HUDEP-2 (cell line): ENCODE measurements around the gene WDR3.
"Not testable (repeated sequence)": the region's sequence is repeated elsewhere in the genome, so short reads cannot be mapped to it uniquely, and the experiment has no call there.

Experiments
- DNase-seq, 76 experiments: peaks; one replicate each; lab custom pipeline; 2025; ENCODE audit not compliant: unreplicated experiment in 76 of 76; lab: John Stamatoyannopoulos, UW

The WDR3 gene

GRCh38 chr1:117929343-117930172, at the start of gene WDR3, which contains the start of gene GDAP2:
WDR3 (plus strand) TSS chr1:117929739; CDS start chr1:117933320, 3,581 bp downstream.
GDAP2 (minus strand) TSS chr1:117929621; CDS start chr1:117920357, 9,264 bp downstream.
- DNase-seq, result peak; percentile 29 to 97 (median 91)

GRCh38 chr1:117883616-117884015, 45.9 kb upstream of the WDR3 start:
- no peak for DNase-seq

GRCh38 chr1:117886101-117886795, 43.3 kb upstream of the WDR3 start:
- no peak for DNase-seq

- no peak for DNase-seq
These were observed 39.1 kb upstream of the WDR3 start for GRCh38 chr1:117890452-117890851.

GRCh38 chr1:117892512-117892911, 37.0 kb upstream of the WDR3 start:
- DNase-seq, result no peak

- DNase-seq, result no peak
These were observed 35.5 kb upstream of the WDR3 start for GRCh38 chr1:117894078-117894477.

- DNase-seq, result peak in 57 of 76 experiments; percentile 1 to 69 (median 33)
These were observed 33.9 kb upstream of the WDR3 start for GRCh38 chr1:117895482-117896114.

GRCh38 chr1:117897551-117897950, 32.0 kb upstream of the WDR3 start:
- DNase-seq, result no peak

GRCh38 chr1:117899801-117900200, 29.7 kb upstream of the WDR3 start:
- DNase-seq, result no peak

GRCh38 chr1:117902944-117903343, 26.6 kb upstream of the WDR3 start:
- no peak for DNase-seq

GRCh38 chr1:117904485-117904884, 25.1 kb upstream of the WDR3 start:
- no peak for DNase-seq

- no peak for DNase-seq
These were observed 24.5 kb upstream of the WDR3 start for GRCh38 chr1:117905019-117905418.

- DNase-seq, result no peak
These were observed 18.5 kb upstream of the WDR3 start for GRCh38 chr1:117911051-117911450.

GRCh38 chr1:117919376-117919775, 10.2 kb upstream of the WDR3 start:
- no peak for DNase-seq

GRCh38 chr1:117921991-117922390, 7.5 kb upstream of the WDR3 start:
- no peak for DNase-seq

GRCh38 chr1:117922717-117923116, 6.8 kb upstream of the WDR3 start:
- not testable (repeated sequence) for DNase-seq

GRCh38 chr1:117925981-117926380, 3.6 kb upstream of the WDR3 start:
- DNase-seq, result no peak

GRCh38 chr1:117928881-117929342, 627 bp upstream of the WDR3 start:
- DNase-seq, result peak in 53 of 76 experiments; percentile 1 to 60 (median 31)

GRCh38 chr1:117930173-117930447, 571 bp downstream of the WDR3 start:
- peak in 1 of 76 experiments; percentile 16 for DNase-seq

GRCh38 chr1:117930484-117930883, 945 bp downstream of the WDR3 start:
- DNase-seq, result no peak

- no peak for DNase-seq
These were observed 3.0 kb downstream of the WDR3 start for GRCh38 chr1:117932576-117932975.
